K562 (cell line): ENCODE measurements around the gene SQOR. TPM values are rescaled to one million over a fixed set of nuclear protein-coding genes. Genes with fewer than 3 reads are reported as not detected.
A peak's percentile ranks its signal among the peaks of the same experiment; 100 is the strongest.

Experiments used
- ARID1B ChIP-seq: fragments of 450-650 bp; IDR thresholded peaks from 2 replicates; pipeline ENCODE4 v1.6.1; 2016; ENCODE audit warnings: antibody characterized with exemption, mild to moderate bottlenecking, inconsistent platforms
- ATF1 ChIP-seq, 2 experiments: fragments of 450-650 bp in 1 of 2; IDR thresholded peaks; 2 replicates each; pipeline ENCODE4 v1.6.1; 2016; ENCODE audit warnings: missing compliant biosample characterization in 1 of 2, missing genetic modification characterization in 1 of 2
- CBX3 ChIP-seq, 2 experiments: IDR thresholded peaks; 1 replicate in 1 of 2; 2 replicates in 1 of 2; pipeline ENCODE4 v1.6.1; 2012; ENCODE audit warnings: inconsistent platforms in 2 of 2, low read length in 2 of 2, borderline replicate concordance in 1 of 2, control low read depth in 1 of 2
- HDAC1 ChIP-seq, 2 experiments: fragments of 450-650 bp; IDR thresholded peaks; 2 replicates each; pipeline ENCODE4 v1.6.1; 2016 to 2017; ENCODE audit warnings: inconsistent platforms in 1 of 2, mild to moderate bottlenecking in 1 of 2, moderate library complexity in 1 of 2
- HMG20A ChIP-seq: fragments of 450-650 bp; formaldehyde crosslinking; conservative IDR thresholded peaks from 2 replicates; pipeline ENCODE4 v1.4.0; 2020; ENCODE audit warnings: mild to moderate bottlenecking, mixed read lengths
- KLF13 ChIP-seq: fragments of 450-650 bp; IDR thresholded peaks from 2 replicates; pipeline ENCODE4 v1.6.1; 2016; ENCODE audit warnings: missing genetic modification characterization, low read depth, mild to moderate bottlenecking, missing compliant biosample characterization, moderate library complexity, borderline replicate concordance
- polyA plus RNA-seq, 8 experiments: library from polyadenylated mRNA; depleted of rRNA in 4 of 8; stranded (reverse) in 5 of 8; unstranded in 3 of 8; fragments of >200 nt; fragmentation: Nextera tagmentation in 2 of 8; fragmentation: Illumina TruSeq in 1 of 8; extraction: Ambion mirVana in 2 of 8; extraction: Trizol in 1 of 8; gene quantifications; 2 replicates each; pipeline versions ENCODE4 v1.2.1 to v1.2.3, GENCODE V29; 2011 to 2014; ENCODE audit warnings: inconsistent platforms in 1 of 8, missing spikeins in 1 of 8
- total RNA-seq, 7 experiments: library from RNA; depleted of rRNA in 6 of 7; stranded (reverse); fragments of >200 nt in 6 of 7; fragmentation: Illumina TruSeq in 2 of 7; extraction: Trizol in 2 of 7; gene quantifications; 2 replicates each; pipeline versions ENCODE4 v1.2.1 to v1.2.3, GENCODE V29; 2011 to 2021; ENCODE audit warnings: low replicate concordance in 1 of 7
- TF ChIP-seq, protein P1 (sequence below): fragments of 450-650 bp; IDR thresholded peaks from 2 replicates; pipeline ENCODE4 v1.6.1; 2016; ENCODE audit warnings: mild to moderate bottlenecking, moderate library complexity
- TF ChIP-seq, protein P2 (sequence below), 2 experiments: fragments of 450-650 bp in 1 of 2; sonication (generic) in 1 of 2; formaldehyde crosslinking in 1 of 2; IDR thresholded peaks in 1 of 2; conservative IDR thresholded peaks in 1 of 2; 2 replicates each; pipeline versions ENCODE4 v1.6.1 to v1.8.1; 2016 to 2023; ENCODE audit warnings: mild to moderate bottlenecking in 2 of 2, moderate library complexity in 2 of 2, inconsistent platforms in 1 of 2, missing genetic modification reagents in 1 of 2
- TF ChIP-seq, protein P3 (sequence below): fragments of 450-650 bp; IDR thresholded peaks from 2 replicates; pipeline ENCODE4 v1.6.1; 2014; ENCODE audit warnings: low read depth, mild to moderate bottlenecking, moderate library complexity, borderline replicate concordance

SQOR gene
- total and polyA plus RNA-seq, 9 of the 15 experiments (the other 6 are each of a cell fraction or from before 2014, with no cell fraction given): 0.32 to 1.6 (median 1.1) TPM

DNA sequence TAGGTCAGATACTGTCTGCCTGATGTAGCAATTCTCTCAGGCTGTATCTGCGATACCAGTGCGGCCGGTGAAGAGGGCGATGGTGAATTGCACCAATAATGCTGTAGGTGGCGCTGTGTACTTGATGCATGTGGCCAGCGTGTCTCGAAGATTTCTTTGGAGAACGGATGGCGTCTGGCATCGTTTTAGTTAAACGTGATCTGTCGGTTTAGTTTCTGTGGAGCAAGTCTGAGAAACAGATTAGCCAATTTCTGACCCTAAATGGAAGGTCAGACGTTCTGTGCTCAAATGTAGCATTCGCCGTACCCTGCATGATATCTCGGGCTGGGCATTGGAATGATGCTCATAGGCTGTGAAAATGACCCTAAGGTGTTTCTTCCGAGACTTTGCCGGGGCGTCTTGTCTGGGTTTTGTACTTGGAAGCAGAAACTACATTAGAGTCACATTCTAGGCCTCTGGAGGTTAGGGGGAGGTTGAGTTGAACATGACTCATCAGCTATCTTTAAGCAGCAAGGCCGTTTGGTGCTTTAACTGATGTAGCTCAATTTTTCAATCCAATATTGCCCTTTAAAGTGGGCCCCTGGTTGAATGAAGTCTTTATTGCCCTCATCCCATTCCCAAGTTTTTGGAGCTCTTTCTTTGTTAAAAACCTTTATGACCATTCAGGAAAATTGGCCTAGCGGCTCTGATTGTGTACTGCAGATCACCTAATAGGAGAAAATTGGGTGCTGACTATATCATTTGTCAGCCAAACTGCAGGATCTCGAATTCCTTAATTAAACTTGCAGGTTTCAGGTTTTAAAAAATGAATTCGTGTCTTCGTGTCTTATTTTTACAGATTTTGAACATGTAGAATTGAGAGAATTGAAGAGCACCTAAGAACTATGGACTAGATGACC is 80.0 kb downstream of the SQOR start (continued):
- TF ChIP-seq, protein P1, sequence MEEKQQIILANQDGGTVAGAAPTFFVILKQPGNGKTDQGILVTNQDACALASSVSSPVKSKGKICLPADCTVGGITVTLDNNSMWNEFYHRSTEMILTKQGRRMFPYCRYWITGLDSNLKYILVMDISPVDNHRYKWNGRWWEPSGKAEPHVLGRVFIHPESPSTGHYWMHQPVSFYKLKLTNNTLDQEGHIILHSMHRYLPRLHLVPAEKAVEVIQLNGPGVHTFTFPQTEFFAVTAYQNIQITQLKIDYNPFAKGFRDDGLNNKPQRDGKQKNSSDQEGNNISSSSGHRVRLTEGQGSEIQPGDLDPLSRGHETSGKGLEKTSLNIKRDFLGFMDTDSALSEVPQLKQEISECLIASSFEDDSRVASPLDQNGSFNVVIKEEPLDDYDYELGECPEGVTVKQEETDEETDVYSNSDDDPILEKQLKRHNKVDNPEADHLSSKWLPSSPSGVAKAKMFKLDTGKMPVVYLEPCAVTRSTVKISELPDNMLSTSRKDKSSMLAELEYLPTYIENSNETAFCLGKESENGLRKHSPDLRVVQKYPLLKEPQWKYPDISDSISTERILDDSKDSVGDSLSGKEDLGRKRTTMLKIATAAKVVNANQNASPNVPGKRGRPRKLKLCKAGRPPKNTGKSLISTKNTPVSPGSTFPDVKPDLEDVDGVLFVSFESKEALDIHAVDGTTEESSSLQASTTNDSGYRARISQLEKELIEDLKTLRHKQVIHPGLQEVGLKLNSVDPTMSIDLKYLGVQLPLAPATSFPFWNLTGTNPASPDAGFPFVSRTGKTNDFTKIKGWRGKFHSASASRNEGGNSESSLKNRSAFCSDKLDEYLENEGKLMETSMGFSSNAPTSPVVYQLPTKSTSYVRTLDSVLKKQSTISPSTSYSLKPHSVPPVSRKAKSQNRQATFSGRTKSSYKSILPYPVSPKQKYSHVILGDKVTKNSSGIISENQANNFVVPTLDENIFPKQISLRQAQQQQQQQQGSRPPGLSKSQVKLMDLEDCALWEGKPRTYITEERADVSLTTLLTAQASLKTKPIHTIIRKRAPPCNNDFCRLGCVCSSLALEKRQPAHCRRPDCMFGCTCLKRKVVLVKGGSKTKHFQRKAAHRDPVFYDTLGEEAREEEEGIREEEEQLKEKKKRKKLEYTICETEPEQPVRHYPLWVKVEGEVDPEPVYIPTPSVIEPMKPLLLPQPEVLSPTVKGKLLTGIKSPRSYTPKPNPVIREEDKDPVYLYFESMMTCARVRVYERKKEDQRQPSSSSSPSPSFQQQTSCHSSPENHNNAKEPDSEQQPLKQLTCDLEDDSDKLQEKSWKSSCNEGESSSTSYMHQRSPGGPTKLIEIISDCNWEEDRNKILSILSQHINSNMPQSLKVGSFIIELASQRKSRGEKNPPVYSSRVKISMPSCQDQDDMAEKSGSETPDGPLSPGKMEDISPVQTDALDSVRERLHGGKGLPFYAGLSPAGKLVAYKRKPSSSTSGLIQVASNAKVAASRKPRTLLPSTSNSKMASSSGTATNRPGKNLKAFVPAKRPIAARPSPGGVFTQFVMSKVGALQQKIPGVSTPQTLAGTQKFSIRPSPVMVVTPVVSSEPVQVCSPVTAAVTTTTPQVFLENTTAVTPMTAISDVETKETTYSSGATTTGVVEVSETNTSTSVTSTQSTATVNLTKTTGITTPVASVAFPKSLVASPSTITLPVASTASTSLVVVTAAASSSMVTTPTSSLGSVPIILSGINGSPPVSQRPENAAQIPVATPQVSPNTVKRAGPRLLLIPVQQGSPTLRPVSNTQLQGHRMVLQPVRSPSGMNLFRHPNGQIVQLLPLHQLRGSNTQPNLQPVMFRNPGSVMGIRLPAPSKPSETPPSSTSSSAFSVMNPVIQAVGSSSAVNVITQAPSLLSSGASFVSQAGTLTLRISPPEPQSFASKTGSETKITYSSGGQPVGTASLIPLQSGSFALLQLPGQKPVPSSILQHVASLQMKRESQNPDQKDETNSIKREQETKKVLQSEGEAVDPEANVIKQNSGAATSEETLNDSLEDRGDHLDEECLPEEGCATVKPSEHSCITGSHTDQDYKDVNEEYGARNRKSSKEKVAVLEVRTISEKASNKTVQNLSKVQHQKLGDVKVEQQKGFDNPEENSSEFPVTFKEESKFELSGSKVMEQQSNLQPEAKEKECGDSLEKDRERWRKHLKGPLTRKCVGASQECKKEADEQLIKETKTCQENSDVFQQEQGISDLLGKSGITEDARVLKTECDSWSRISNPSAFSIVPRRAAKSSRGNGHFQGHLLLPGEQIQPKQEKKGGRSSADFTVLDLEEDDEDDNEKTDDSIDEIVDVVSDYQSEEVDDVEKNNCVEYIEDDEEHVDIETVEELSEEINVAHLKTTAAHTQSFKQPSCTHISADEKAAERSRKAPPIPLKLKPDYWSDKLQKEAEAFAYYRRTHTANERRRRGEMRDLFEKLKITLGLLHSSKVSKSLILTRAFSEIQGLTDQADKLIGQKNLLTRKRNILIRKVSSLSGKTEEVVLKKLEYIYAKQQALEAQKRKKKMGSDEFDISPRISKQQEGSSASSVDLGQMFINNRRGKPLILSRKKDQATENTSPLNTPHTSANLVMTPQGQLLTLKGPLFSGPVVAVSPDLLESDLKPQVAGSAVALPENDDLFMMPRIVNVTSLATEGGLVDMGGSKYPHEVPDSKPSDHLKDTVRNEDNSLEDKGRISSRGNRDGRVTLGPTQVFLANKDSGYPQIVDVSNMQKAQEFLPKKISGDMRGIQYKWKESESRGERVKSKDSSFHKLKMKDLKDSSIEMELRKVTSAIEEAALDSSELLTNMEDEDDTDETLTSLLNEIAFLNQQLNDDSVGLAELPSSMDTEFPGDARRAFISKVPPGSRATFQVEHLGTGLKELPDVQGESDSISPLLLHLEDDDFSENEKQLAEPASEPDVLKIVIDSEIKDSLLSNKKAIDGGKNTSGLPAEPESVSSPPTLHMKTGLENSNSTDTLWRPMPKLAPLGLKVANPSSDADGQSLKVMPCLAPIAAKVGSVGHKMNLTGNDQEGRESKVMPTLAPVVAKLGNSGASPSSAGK: peak; percentile 77
- TF ChIP-seq, protein P2, sequence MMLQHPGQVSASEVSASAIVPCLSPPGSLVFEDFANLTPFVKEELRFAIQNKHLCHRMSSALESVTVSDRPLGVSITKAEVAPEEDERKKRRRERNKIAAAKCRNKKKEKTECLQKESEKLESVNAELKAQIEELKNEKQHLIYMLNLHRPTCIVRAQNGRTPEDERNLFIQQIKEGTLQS (IDR thresholded peaks at IDR 0.05): peak; percentile 64
- TF ChIP-seq, protein P2 (CRISPR knock-in tag; conservative IDR thresholded peaks at IDR 0.05): no peak
- TF ChIP-seq ARID1B (0 out of 2 replicates have a peak, but pooled peaks have one; percentile 36), KLF13 (tag) (no peak), ATF1 (CRISPR knock-in tag; IDR thresholded peaks at IDR 0.05) (no peak), ATF1 (tag; IDR thresholded peaks at IDR 0.05) (peak; percentile 41), HMG20A (CRISPR knock-in tag) (no peak), CBX3 (IDR thresholded peaks at IDR 0.05; ENCODE audit: borderline replicate concordance in 1 of 2, low read length in 2 of 2) (peak in 1 of 2 experiments; percentile 50; a peak in 1 of 3 replicates), HDAC1 (IDR thresholded peaks at IDR 0.05) (no peak)
- TF ChIP-seq, protein P3, sequence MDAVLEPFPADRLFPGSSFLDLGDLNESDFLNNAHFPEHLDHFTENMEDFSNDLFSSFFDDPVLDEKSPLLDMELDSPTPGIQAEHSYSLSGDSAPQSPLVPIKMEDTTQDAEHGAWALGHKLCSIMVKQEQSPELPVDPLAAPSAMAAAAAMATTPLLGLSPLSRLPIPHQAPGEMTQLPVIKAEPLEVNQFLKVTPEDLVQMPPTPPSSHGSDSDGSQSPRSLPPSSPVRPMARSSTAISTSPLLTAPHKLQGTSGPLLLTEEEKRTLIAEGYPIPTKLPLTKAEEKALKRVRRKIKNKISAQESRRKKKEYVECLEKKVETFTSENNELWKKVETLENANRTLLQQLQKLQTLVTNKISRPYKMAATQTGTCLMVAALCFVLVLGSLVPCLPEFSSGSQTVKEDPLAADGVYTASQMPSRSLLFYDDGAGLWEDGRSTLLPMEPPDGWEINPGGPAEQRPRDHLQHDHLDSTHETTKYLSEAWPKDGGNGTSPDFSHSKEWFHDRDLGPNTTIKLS: peak; percentile 26; the same call in 1 of the 2 replicates
